HTR-8/SVneo (cell line): ENCODE measurements around the gene LTBR.

Source experiments
- DNase-seq: peaks from one replicate; pipeline ENCODE4 v3.0.0; 2011; ENCODE audit warnings: low spot score, mixed read lengths; ENCODE audit not compliant: insufficient read length
- FAIRE-seq: peaks from 2 replicates; lab custom pipeline; 2011; peaks lifted over from hg19 to GRCh38; lab: Jason Lieb, UNC

The LTBR gene

GRCh38 chr12:6346235-6346832, 37.6 kb upstream of the LTBR start:
- no peak for FAIRE-seq
- DNase-seq, result no peak

DNA sequence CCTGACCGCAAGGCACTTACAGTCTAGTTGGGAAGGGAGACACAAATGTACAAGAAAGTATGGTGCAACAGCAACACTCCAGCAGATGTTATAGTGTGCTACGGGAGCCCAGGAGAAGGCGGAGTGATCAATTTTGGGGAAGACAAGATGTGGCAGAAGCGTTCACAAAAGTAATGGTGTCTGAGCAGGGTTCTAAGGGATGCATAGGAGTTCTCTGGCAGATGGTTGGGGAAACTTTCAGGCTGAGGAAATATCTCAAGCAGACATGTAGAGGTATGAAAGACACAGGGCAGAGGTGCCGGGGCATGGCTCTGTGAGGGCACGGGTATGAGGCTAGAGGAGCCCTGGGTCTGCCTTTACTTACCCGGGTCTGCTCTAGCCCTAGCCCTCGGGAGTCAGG, 37.0 kb upstream of the LTBR start:
- no peak for DNase-seq
- FAIRE-seq, result peak; percentile 84

- FAIRE-seq (no peak), DNase-seq (no peak)
These were observed 36.3 kb upstream of the LTBR start for GRCh38 chr12:6347367-6348338.

GRCh38 chr12:6351622-6352021, 32.3 kb upstream of the LTBR start:
- no peak for FAIRE-seq
- no peak for DNase-seq

DNA sequence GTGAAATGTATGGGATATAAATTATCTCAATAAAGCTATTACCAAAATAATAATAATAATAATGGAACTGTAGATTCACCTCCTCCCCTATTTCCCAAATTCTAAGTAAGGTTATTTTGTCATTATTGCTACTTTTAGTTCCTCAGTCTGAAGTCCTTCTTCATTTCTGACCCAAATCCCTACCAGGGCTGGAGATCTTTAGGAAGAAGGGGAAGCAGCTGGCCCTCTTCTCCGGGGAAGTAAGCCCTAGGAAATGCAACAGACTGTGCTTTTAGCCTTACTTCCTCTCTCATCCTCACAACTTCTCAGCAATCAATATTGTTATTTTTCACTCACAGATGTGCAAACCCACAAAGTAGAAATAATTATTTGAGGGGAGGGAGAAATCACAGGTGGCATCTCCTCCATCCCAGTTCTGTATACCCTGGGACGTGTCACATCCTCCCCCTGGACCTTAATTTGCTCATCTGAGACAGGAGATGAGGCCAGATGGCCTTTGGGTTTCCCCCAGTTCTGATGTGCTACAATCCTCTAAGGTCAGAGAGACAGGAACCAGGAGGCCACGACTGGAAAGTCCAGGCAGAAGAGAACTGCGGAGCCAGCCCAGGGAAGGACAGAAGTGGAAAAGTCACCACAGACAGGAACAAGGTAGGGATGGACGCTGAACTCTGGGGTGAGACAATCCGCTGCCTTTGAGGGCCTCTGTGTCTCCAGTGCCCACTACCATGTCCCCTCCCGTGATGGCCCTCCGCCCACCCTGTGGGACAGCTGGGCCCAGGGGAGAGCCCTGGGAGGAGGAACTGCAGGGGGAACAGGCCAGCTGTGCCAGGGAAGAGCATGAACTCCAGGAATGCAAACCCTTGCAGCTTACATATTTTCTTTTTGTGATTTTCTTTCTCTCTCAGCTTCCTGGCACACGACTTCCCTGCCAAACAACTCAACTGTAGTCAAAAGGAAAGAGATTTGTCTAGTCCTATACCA, 31.5 kb upstream of the LTBR start:
- FAIRE-seq, result peak; percentile 46
- DNase-seq, result no peak

DNA sequence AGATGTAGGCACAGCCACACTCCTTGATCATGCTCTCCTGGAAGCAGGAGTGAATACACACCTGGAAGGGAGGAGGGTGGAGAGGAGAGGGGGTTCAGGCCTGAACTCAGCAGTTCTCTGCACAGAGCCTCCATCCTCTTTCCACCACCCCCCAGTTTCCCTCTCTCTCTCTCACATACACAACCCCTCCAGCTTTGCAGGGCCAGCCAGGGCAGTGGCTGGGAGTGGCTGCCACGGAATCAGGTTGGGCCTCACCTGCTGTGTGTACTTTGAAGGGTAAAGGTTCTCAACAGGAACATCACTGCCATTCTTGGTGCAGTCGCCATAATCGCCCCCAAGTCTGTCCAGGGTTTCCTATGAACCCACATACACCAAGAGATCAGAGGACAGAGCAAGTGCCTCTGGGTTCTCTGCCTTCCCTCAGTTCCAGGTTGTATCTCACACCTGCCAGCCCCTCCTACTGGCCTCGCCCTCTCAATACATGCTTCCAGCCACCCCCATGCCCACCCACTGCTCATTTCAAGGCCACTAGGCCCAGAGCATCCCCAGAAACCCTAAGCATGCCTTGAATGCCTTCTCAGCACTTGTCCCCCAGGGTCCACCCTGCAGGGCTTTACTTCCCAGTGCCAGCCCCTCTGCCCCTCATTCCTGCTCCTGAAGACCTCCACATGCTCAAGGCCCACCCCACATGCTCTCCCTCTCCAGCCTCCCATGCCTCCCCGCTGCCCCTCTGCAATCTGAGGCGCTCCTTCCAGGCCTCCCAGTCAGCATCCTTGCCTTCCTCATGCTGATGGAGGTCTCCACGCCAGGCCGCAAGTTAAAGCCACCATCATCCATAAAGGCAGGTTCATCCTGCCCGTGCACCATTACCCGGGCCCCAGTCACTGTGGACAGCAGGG, 29.2 kb upstream of the LTBR start:
- FAIRE-seq, result peak; percentile 65
- no peak for DNase-seq

- FAIRE-seq, result peak; percentile 59
- no peak for DNase-seq
These were observed 28.2 kb upstream of the LTBR start for GRCh38 chr12:6355491-6356373.

- no peak for DNase-seq
- no peak for FAIRE-seq
These were observed 27.6 kb upstream of the LTBR start for GRCh38 chr12:6356374-6356820.

DNA sequence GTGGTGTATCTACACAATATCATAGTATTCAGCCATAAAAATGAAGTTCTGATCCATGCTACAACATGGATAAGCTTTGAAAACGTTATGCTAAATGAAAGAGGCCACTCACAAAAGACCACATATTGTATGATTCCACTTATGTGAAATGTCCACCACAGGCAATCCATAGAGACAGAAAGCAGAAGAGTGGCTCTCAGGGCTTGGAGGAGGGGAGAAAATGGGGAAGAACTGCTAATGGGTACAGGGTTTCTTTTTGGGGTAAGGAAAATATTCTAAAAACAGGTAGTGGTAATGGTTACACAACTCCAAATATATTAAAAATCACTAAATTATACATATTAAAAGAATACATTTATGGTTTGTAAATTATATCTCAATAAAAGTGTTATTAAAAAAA, 25.1 kb upstream of the LTBR start:
- DNase-seq (no peak), FAIRE-seq (no peak)

DNA sequence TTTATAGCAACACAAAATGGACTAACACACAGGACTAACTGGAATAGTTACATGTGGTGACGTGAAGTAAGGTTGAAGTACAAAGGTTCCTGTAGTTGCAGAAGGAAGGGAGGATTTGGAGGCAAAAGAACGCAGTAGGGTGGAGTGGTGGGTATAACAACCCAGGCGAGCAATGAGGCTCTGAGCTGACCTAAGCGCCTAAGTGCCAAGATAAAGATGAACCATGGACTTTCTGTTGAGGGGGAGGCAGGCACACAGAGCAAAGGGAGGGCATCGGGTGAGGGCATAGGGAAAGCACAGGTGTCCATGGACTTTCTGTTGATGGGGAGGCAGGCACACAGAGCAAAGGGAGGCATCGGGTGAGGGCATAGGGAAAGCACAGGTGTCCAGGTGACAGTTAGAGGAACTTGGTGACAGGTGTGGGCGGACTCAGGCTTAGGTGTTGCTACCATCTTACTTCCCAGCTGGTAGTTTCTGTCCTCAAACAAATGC, 23.8 kb upstream of the LTBR start:
- FAIRE-seq, result peak; percentile 70
- no peak for DNase-seq

- FAIRE-seq, result peak; percentile 79
- DNase-seq, result no peak
These were observed 23.1 kb upstream of the LTBR start for GRCh38 chr12:6360578-6361490.

DNA sequence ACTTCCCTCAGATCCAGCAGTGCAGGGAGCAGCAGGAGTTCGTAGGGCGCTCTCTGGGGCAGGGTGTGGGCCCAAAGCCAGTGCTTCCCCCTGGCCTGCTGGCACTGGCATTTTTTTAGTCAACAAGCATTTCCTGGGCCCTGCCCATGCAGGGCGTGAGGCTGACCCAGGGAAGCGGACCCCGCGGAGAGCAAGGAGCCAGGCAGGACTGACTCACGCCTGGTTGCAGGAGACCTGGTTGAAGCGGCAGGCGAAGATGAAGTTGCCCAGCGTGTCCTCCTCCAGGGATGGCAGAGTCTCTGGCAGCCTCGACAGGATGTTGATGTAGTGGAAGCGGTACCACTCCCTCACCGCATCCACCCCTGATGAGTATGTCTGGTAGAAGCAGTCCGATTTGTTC, 22.1 kb upstream of the LTBR start:
- FAIRE-seq (peak; percentile 72), DNase-seq (no peak)

DNA sequence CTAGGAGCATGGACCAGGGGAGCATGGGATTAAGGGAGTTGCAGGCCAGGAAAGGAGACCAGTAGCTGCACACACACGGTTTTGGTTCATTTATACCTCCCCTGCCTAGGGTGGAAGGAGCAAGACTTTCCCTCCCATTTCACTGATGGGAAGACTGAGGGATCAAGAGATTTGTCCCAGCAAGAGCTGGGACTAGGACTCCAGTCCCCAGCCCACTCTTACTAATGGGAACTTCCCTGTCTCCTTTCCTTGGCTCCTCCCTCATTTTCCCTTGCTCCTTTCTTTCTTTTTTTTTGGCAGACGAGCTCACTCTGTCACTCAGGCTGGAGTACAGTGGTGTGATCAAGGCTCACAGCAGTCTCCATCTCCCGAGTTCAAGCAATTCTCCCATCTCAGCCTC, 21.6 kb upstream of the LTBR start:
- DNase-seq (no peak), FAIRE-seq (no peak)

DNA sequence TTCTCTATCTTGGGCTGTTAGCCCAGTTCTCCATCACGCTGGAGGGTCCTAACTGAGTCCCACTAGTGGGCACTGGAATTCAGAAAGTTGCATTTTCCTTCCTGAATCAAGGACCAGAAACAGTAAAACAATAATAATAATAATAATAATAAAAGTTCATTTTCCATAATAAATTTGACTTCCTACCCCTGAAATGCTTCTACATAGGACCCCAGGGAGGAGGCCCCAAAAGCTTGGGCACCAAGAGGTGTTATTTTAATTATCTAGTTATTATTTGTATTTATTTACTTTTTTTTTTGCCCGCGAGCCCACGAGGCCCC, 21.0 kb upstream of the LTBR start:
- no peak for DNase-seq
- no peak for FAIRE-seq

GRCh38 chr12:6363330-6364043, 20.5 kb upstream of the LTBR start:
- DNase-seq (no peak), FAIRE-seq (no peak)

- no peak for DNase-seq
- FAIRE-seq, result peak; percentile 16
These were observed 20.0 kb upstream of the LTBR start for GRCh38 chr12:6364044-6364374.
